Liver (tissue), 3 donors: ENCODE measurements around the gene DAPL1.
"Not testable (repeated sequence)": the region's sequence is repeated elsewhere in the genome, so short reads cannot be mapped to it uniquely, and the experiment has no call there.

Experiments
- FOXA1 ChIP-seq: IDR thresholded peaks from 2 replicates; pipeline ENCODE4 v1.6.1; 2016; ENCODE audit warnings: antibody characterized with exemption
- GABPA ChIP-seq, 2 donors: IDR thresholded peaks in 1 of 2; conservative IDR thresholded peaks in 1 of 2; 2 replicates each; pipeline ENCODE4 v1.6.1; 2016; ENCODE audit warnings: antibody characterized with exemption in 2 of 2, mild to moderate bottlenecking in 1 of 2, moderate library complexity in 1 of 2
- HNF4G ChIP-seq: IDR thresholded peaks from 2 replicates; pipeline ENCODE4 v1.6.1; 2016; ENCODE audit warnings: antibody characterized with exemption
- RAD21 ChIP-seq, 2 donors: IDR thresholded peaks; 2 replicates each; pipeline ENCODE4 v1.6.1; 2016; ENCODE audit warnings: antibody characterized with exemption in 2 of 2, mild to moderate bottlenecking in 2 of 2
- RXRA ChIP-seq, 2 donors: IDR thresholded peaks; 2 replicates each; pipeline ENCODE4 v1.6.1; 2017 to 2018; ENCODE audit warnings: antibody characterized with exemption in 2 of 2, mild to moderate bottlenecking in 1 of 2
- SP1 ChIP-seq: IDR thresholded peaks from 2 replicates; pipeline ENCODE4 v1.6.1; 2018; ENCODE audit warnings: antibody characterized with exemption, mild to moderate bottlenecking
- TAF1 ChIP-seq: conservative IDR thresholded peaks from 2 replicates; pipeline ENCODE4 v1.6.1; 2016; ENCODE audit warnings: antibody characterized with exemption, mild to moderate bottlenecking
- YY1 ChIP-seq: IDR thresholded peaks from 2 replicates; pipeline ENCODE4 v1.6.1; 2016; ENCODE audit warnings: antibody characterized with exemption, mild to moderate bottlenecking
- TF ChIP-seq, protein P1 (sequence below): fragments of 150-350 bp; IDR thresholded peaks from 2 replicates; pipeline ENCODE4 v1.5.1; 2017; ENCODE audit warnings: improper control_type of control experiment, low read depth, low read length; ENCODE audit not compliant: missing input control
- TF ChIP-seq, protein P2 (sequence below): IDR thresholded peaks from 2 replicates; pipeline ENCODE4 v1.6.1; 2016; ENCODE audit warnings: antibody characterized with exemption
- TF ChIP-seq, protein P3 (sequence below): IDR thresholded peaks from 2 replicates; pipeline ENCODE4 v1.6.1; 2016; ENCODE audit warnings: antibody characterized with exemption
- TF ChIP-seq, protein P4 (sequence below): IDR thresholded peaks from 2 replicates; pipeline ENCODE4 v1.6.1; 2016; ENCODE audit warnings: antibody characterized with exemption, mild to moderate bottlenecking
- TF ChIP-seq, protein P5 (sequence below): IDR thresholded peaks from 2 replicates; pipeline ENCODE4 v1.6.1; 2016; ENCODE audit warnings: antibody characterized with exemption
- donor health status: healthy.
- donor health status: healthy.

DNA sequence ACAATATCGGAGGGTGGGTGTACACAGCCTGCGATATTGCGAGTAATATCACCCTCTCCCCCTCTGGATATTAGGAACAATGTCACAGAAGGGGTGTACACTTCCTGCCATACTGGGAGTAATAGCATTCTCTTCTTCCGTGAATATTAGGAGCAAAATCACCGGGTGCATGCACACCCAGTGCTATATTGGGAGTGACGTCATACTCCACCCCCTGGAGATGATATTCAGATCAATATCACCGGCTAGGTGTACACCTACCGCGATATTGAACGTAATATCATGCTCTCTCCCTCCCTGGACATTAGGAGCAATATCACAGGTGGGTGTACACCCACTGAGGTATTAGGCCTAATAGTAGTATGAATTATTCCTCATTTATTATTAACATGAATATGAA, 70.4 kb downstream of the DAPL1 start:
- TF ChIP-seq, protein P1, sequence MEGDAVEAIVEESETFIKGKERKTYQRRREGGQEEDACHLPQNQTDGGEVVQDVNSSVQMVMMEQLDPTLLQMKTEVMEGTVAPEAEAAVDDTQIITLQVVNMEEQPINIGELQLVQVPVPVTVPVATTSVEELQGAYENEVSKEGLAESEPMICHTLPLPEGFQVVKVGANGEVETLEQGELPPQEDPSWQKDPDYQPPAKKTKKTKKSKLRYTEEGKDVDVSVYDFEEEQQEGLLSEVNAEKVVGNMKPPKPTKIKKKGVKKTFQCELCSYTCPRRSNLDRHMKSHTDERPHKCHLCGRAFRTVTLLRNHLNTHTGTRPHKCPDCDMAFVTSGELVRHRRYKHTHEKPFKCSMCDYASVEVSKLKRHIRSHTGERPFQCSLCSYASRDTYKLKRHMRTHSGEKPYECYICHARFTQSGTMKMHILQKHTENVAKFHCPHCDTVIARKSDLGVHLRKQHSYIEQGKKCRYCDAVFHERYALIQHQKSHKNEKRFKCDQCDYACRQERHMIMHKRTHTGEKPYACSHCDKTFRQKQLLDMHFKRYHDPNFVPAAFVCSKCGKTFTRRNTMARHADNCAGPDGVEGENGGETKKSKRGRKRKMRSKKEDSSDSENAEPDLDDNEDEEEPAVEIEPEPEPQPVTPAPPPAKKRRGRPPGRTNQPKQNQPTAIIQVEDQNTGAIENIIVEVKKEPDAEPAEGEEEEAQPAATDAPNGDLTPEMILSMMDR: not testable (repeated sequence)
- TF ChIP-seq, protein P2, sequence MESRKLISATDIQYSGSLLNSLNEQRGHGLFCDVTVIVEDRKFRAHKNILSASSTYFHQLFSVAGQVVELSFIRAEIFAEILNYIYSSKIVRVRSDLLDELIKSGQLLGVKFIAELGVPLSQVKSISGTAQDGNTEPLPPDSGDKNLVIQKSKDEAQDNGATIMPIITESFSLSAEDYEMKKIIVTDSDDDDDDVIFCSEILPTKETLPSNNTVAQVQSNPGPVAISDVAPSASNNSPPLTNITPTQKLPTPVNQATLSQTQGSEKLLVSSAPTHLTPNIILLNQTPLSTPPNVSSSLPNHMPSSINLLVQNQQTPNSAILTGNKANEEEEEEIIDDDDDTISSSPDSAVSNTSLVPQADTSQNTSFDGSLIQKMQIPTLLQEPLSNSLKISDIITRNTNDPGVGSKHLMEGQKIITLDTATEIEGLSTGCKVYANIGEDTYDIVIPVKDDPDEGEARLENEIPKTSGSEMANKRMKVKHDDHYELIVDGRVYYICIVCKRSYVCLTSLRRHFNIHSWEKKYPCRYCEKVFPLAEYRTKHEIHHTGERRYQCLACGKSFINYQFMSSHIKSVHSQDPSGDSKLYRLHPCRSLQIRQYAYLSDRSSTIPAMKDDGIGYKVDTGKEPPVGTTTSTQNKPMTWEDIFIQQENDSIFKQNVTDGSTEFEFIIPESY: not testable (repeated sequence)
- not testable (repeated sequence) for TF ChIP-seq FOXA1; YY1; SP1; RAD21 (IDR thresholded peaks at IDR 0.05); RXRA (IDR thresholded peaks at IDR 0.05); HNF4G; GABPA (IDR thresholded peaks at IDR 0.05 in 1 of 2, conservative IDR thresholded peaks at IDR 0.05 in 1 of 2); TAF1
- TF ChIP-seq, protein P3, sequence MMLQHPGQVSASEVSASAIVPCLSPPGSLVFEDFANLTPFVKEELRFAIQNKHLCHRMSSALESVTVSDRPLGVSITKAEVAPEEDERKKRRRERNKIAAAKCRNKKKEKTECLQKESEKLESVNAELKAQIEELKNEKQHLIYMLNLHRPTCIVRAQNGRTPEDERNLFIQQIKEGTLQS: not testable (repeated sequence)
- TF ChIP-seq, protein P4, sequence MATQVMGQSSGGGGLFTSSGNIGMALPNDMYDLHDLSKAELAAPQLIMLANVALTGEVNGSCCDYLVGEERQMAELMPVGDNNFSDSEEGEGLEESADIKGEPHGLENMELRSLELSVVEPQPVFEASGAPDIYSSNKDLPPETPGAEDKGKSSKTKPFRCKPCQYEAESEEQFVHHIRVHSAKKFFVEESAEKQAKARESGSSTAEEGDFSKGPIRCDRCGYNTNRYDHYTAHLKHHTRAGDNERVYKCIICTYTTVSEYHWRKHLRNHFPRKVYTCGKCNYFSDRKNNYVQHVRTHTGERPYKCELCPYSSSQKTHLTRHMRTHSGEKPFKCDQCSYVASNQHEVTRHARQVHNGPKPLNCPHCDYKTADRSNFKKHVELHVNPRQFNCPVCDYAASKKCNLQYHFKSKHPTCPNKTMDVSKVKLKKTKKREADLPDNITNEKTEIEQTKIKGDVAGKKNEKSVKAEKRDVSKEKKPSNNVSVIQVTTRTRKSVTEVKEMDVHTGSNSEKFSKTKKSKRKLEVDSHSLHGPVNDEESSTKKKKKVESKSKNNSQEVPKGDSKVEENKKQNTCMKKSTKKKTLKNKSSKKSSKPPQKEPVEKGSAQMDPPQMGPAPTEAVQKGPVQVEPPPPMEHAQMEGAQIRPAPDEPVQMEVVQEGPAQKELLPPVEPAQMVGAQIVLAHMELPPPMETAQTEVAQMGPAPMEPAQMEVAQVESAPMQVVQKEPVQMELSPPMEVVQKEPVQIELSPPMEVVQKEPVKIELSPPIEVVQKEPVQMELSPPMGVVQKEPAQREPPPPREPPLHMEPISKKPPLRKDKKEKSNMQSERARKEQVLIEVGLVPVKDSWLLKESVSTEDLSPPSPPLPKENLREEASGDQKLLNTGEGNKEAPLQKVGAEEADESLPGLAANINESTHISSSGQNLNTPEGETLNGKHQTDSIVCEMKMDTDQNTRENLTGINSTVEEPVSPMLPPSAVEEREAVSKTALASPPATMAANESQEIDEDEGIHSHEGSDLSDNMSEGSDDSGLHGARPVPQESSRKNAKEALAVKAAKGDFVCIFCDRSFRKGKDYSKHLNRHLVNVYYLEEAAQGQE: not testable (repeated sequence)
- TF ChIP-seq, protein P5, sequence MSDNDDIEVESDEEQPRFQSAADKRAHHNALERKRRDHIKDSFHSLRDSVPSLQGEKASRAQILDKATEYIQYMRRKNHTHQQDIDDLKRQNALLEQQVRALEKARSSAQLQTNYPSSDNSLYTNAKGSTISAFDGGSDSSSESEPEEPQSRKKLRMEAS: not testable (repeated sequence)
